ENCODE results near the gene TSPEAR.

The TSPEAR gene

GRCh38 chr21:44732956-44733355, 21.6 kb upstream of the TSPEAR start:
- no peak for DNase-seq
- Histone ChIP-seq H3K4me3 (ENCODE audit: low read depth, low read length) (no peak overlapping the region), H3K36me3 (no peaks in the 10 kb centered on the region), H3K4me1 (no peaks in the 10 kb centered on the region), H3K27me3 (peaks cover 28% of the 10 kb centered on the region), H3K9me3 (peaks cover 5% of the 10 kb centered on the region)
- no peak for TF ChIP-seq CTCF (IDR thresholded peaks at IDR 0.05; ENCODE audit: low read depth, low read length)

- no peak for DNase-seq
- Histone ChIP-seq H3K27me3 (peaks cover 33% of the 10 kb centered on the region), H3K36me3 (no peaks in the 10 kb centered on the region), H3K4me1 (no peaks in the 10 kb centered on the region), H3K4me3 (ENCODE audit: low read depth, low read length) (no peak overlapping the region), H3K9me3 (no peaks in the 10 kb centered on the region; the same call in 1 of the 2 replicates)
- no peak for TF ChIP-seq CTCF (IDR thresholded peaks at IDR 0.05; ENCODE audit: low read depth, low read length)
Measured at GRCh38 chr21:44732263-44732662, 20.9 kb upstream of the TSPEAR start.

- Histone ChIP-seq H3K4me3 (ENCODE audit: low read depth, low read length) (no peak overlapping the region), H3K36me3 (no peaks in the 10 kb centered on the region), H3K4me1 (no peaks in the 10 kb centered on the region), H3K27me3 (peaks cover 45% of the 10 kb centered on the region), H3K9me3 (no peaks in the 10 kb centered on the region; the same call in 1 of the 2 replicates)
- no peak for TF ChIP-seq CTCF (IDR thresholded peaks at IDR 0.05; ENCODE audit: low read depth, low read length)
- no peak for DNase-seq
Measured at GRCh38 chr21:44730951-44731579, 19.7 kb upstream of the TSPEAR start.

GRCh38 chr21:44730028-44730395, 18.6 kb upstream of the TSPEAR start:
- Histone ChIP-seq H3K36me3 (no peaks in the 10 kb centered on the region), H3K4me1 (no peaks in the 10 kb centered on the region), H3K4me3 (ENCODE audit: low read depth, low read length) (no peak overlapping the region), H3K27me3 (peaks cover 53% of the 10 kb centered on the region), H3K9me3 (no peaks in the 10 kb centered on the region)
- DNase-seq: no peak
- TF ChIP-seq CTCF (IDR thresholded peaks at IDR 0.05; ENCODE audit: low read depth, low read length): no peak

GRCh38 chr21:44729336-44730027, 18.1 kb upstream of the TSPEAR start:
- H3K9me3 ChIP-seq: no peaks in the 10 kb centered on the region
- no peak overlapping the region for H3K4me3 ChIP-seq (ENCODE audit: low read depth, low read length)
- no peak for TF ChIP-seq CTCF (IDR thresholded peaks at IDR 0.05; ENCODE audit: low read depth, low read length)
- DNase-seq: no peak
- no peaks in the 10 kb centered on the region for H3K36me3 ChIP-seq
- H3K27me3 ChIP-seq: peaks cover 59% of the 10 kb centered on the region
- no peaks in the 10 kb centered on the region for H3K4me1 ChIP-seq

- DNase-seq: no peak
- H3K4me3 ChIP-seq (ENCODE audit: low read depth, low read length): no peak overlapping the region
- H3K9me3 ChIP-seq: no peaks in the 10 kb centered on the region
- H3K4me1 ChIP-seq: no peaks in the 10 kb centered on the region
- H3K27me3 ChIP-seq: peaks cover 66% of the 10 kb centered on the region
- no peak for TF ChIP-seq CTCF (IDR thresholded peaks at IDR 0.05; ENCODE audit: low read depth, low read length)
- H3K36me3 ChIP-seq: no peaks in the 10 kb centered on the region
Measured at GRCh38 chr21:44728716-44729115, 17.3 kb upstream of the TSPEAR start.
